Measurements from ENCODE around the gene MYLK. TPM values are rescaled to one million over a fixed set of nuclear protein-coding genes. Genes with fewer than 3 reads are reported as not detected.

Gene MYLK
- total and polyA plus RNA-seq, 2 of the 4 experiments (the other 2 are of a cell fraction), result 299 to 484 TPM

- peak overlapping the region; percentile 95 for H3K4ac ChIP-seq (ENCODE audit: low read depth, low read length)
- peak overlapping the region; percentile 90 for H3K27ac ChIP-seq (ENCODE audit: insufficient read depth, low read length)
- H3K9me3 ChIP-seq (ENCODE audit: control insufficient read depth, insufficient read depth, low read length), result no peaks in the 10 kb centered on the region
- DNase-seq (peak; percentile 72), ATAC-seq (ENCODE audit: low read depth) (no peak)
- peak overlapping the region; percentile 12 for H2AK9ac ChIP-seq (replicated peaks; ENCODE audit: low read depth, low read length, poor library complexity)
- peak overlapping the region; percentile 70; the same call in 1 of the 2 replicates for H3K56ac ChIP-seq (ENCODE audit: extremely low read depth, insufficient read depth, low read length)
- peaks cover 36% of the 10 kb centered on the region for H3K9me1 ChIP-seq (ENCODE audit: insufficient read depth, low read length)
- H2AFZ ChIP-seq (replicated peaks; ENCODE audit: low read length, poor library complexity), result peak overlapping the region; percentile 12
- H4K91ac ChIP-seq (ENCODE audit: insufficient read depth, low read depth, low read length), result peak overlapping the region; percentile 88
- peak overlapping the region; percentile 91 for H3K14ac ChIP-seq (replicated peaks; ENCODE audit: low read depth, low read length)
- intact Hi-C loops (cut with micrococcal nuclease), result loop anchor here (5.0 kb wide), 1 partner anchor 102 kb away; the partner anchor contains the start of gene MYLK
- 90% methylated on average over 1 of the region's 6 CpGs; no CpG with 5 or more reads in 1 of the 2 experiments for whole genome bisulfite sequencing, 2 experiments (ENCODE audit: extremely low coverage in 2 of 2, insufficient read length in 1 of 2)
- POLR2A ChIA-PET (ENCODE audit: unreplicated experiment), result interaction anchor here (0.6 to 1.0 kb wide), 2 partner anchors 23 to 56 kb away, joined by 3 read pairs; no protein-coding TSS in a partner anchor
- peak overlapping the region; percentile 59 for H2BK15ac ChIP-seq (ENCODE audit: low read depth, low read length)
- peak overlapping the region; percentile 93 for H3K18ac ChIP-seq (ENCODE audit: low read depth, low read length)
- no peaks in the 10 kb centered on the region for H3K27me3 ChIP-seq (ENCODE audit: control insufficient read depth, insufficient read depth, low read length)
- no peak overlapping the region for H3K4me3 ChIP-seq (ENCODE audit: insufficient read depth, low read depth, low read length)
- peak overlapping the region; percentile 84 for H3K23ac ChIP-seq (ENCODE audit: low read depth, low read length)
- no TSS peak for BruUV-seq (replicated peaks)
- in situ Hi-C loops (cut with MboI; ENCODE audit: low sequenced_read_pairs), result no loop called here
- H3K79me1 ChIP-seq (ENCODE audit: low read depth in 1 of 2, low read length in 2 of 2), result peaks cover 47 to 74% of the 10 kb centered on the region in 2 experiments
- peaks cover 7% of the 10 kb centered on the region; the same call in 1 of the 2 replicates for H4K20me1 ChIP-seq (ENCODE audit: insufficient read depth, low read length)
- peak overlapping the region; percentile 47 to 82 for H4K8ac ChIP-seq (ENCODE audit: low read depth in 2 of 2, low read length in 2 of 2)
- peaks cover 41% of the 10 kb centered on the region for H3K36me3 ChIP-seq (ENCODE audit: control insufficient read depth, insufficient read depth, low read length)
- H2BK5ac ChIP-seq (ENCODE audit: low read depth, low read length, poor library complexity, severe bottlenecking), result peak overlapping the region; percentile 93
- peak overlapping the region; percentile 94 for H2BK20ac ChIP-seq (ENCODE audit: low read depth, low read length)
- H3K9ac ChIP-seq (ENCODE audit: low read depth, low read length), result peak overlapping the region; percentile 44; the same call in 1 of the 2 replicates
- peaks cover 42% of the 10 kb centered on the region for H3K4me1 ChIP-seq (ENCODE audit: control insufficient read depth, insufficient read depth, low read length)
- H2AK5ac ChIP-seq (ENCODE audit: low read depth, low read length), result peak overlapping the region; percentile 87
- dilution Hi-C loops (cut with HindIII; ENCODE audit: low sequenced_read_pairs, unreplicated experiment), result no loop called here
- CTCF ChIA-PET, result no interaction called here
- H3K4me2 ChIP-seq (ENCODE audit: low read depth, low read length), result no peak overlapping the region
- TF ChIP-seq RAD21 (IDR thresholded peaks at IDR 0.05; ENCODE audit: low read length) (no peak), RCOR1 (IDR thresholded peaks at IDR 0.05; ENCODE audit: insufficient replicate concordance, low read length) (peak; percentile 15), NFE2L2 (IDR thresholded peaks at IDR 0.05; ENCODE audit: low read depth, low read length) (peak; percentile 66; the same call in 1 of the 2 replicates), CHD1 (IDR thresholded peaks at IDR 0.05; ENCODE audit: low read depth, low read length) (no peak)
- peak overlapping the region; percentile 94 for H2BK120ac ChIP-seq (ENCODE audit: low read depth, low read length)
- peak overlapping the region; percentile 66 for H4K5ac ChIP-seq (ENCODE audit: low read depth, low read length)
Measured at GRCh38 chr3:123780656-123781055, 103.5 kb downstream of the MYLK start.

Measured in IMR-90 (cell line).